Neuron (in vitro differentiated cells): ENCODE data around the gene CCDC183.
"Not testable (repeated sequence)": the region's sequence is repeated elsewhere in the genome, so short reads cannot be mapped to it uniquely, and the experiment has no call there.

Experiments used
- H2AFZ ChIP-seq: one replicate; pipeline ENCODE4 v1.6.1; 2013; ENCODE audit warnings: low read depth, mild to moderate bottlenecking, inconsistent platforms, low read length, moderate library complexity
- H3K27me3 ChIP-seq: one replicate; pipeline ENCODE4 v1.6.1; 2013; ENCODE audit warnings: low read length; ENCODE audit not compliant: insufficient read depth
- H3K36me3 ChIP-seq: one replicate; pipeline ENCODE4 v1.6.1; 2013; ENCODE audit warnings: low read length; ENCODE audit not compliant: insufficient read depth
- H3K4me1 ChIP-seq: one replicate; pipeline ENCODE4 v1.6.1; 2013; ENCODE audit warnings: low read length; ENCODE audit not compliant: insufficient read depth
- H3K4me3 ChIP-seq: 2 replicates; pipeline ENCODE4 v1.5.1; 2013; ENCODE audit warnings: mild to moderate bottlenecking, low read length, moderate library complexity
- H3K9me3 ChIP-seq: one replicate; pipeline ENCODE4 v1.6.1; 2013; ENCODE audit warnings: low read length

Gene CCDC183

GRCh38 chr9:136831002-136831719 is 35.0 kb downstream of the CCDC183 start:
- H3K36me3 ChIP-seq = peaks cover 77% of the 10 kb centered on the region
- no peak overlapping the region for H2AFZ ChIP-seq
- H3K9me3 ChIP-seq = no peaks in the 10 kb centered on the region
- no peaks in the 10 kb centered on the region for H3K4me1 ChIP-seq
- no peak overlapping the region for H3K4me3 ChIP-seq
- H3K27me3 ChIP-seq = no peaks in the 10 kb centered on the region

GRCh38 chr9:136831720-136832104 is 35.6 kb downstream of the CCDC183 start:
- Histone ChIP-seq H3K4me1 (no peaks in the 10 kb centered on the region), H3K36me3 (peaks cover 75% of the 10 kb centered on the region), H3K4me3 (no peak overlapping the region), H3K27me3 (no peaks in the 10 kb centered on the region), H3K9me3 (no peaks in the 10 kb centered on the region), H2AFZ (no peak overlapping the region)

- Histone ChIP-seq H3K4me1 (no peaks in the 10 kb centered on the region), H3K36me3 (peaks cover 68% of the 10 kb centered on the region), H2AFZ (no peak overlapping the region), H3K9me3 (no peaks in the 10 kb centered on the region), H3K4me3 (no peak overlapping the region), H3K27me3 (no peaks in the 10 kb centered on the region)
These were observed 36.4 kb downstream of the CCDC183 start for GRCh38 chr9:136832581-136832980.

GRCh38 chr9:136833381-136834048 is 37.4 kb downstream of the CCDC183 start:
- H3K27me3 ChIP-seq, H3K4me1 ChIP-seq, H2AFZ ChIP-seq, H3K9me3 ChIP-seq, H3K4me3 ChIP-seq: not testable (repeated sequence)
- H3K36me3 ChIP-seq = peaks cover 67% of the 10 kb centered on the region

- Histone ChIP-seq H3K4me1 (peaks cover 6% of the 10 kb centered on the region), H3K36me3 (peaks cover 63% of the 10 kb centered on the region), H3K4me3 (no peak overlapping the region), H2AFZ (no peak overlapping the region), H3K27me3 (no peaks in the 10 kb centered on the region), H3K9me3 (no peaks in the 10 kb centered on the region)
These were observed 39.2 kb downstream of the CCDC183 start for GRCh38 chr9:136835162-136835931.

GRCh38 chr9:136835932-136836904 is 40.1 kb downstream of the CCDC183 start:
- H2AFZ ChIP-seq = no peak overlapping the region
- H3K36me3 ChIP-seq = peaks cover 54% of the 10 kb centered on the region

GRCh38 chr9:136837146-136837855 is 41.2 kb downstream of the CCDC183 start:
- Histone ChIP-seq H2AFZ (no peak overlapping the region), H3K9me3 (no peaks in the 10 kb centered on the region), H3K36me3 (peaks cover 43% of the 10 kb centered on the region), H3K27me3 (no peaks in the 10 kb centered on the region), H3K4me3 (no peak overlapping the region), H3K4me1 (peaks cover 23% of the 10 kb centered on the region)

More at GRCh38 chr9:136835932-136836904, 40.1 kb downstream of the CCDC183 start:
- Histone ChIP-seq H3K9me3 (no peaks in the 10 kb centered on the region), H3K27me3 (no peaks in the 10 kb centered on the region), H3K4me1 (peaks cover 14% of the 10 kb centered on the region), H3K4me3 (no peak overlapping the region)

- not testable (repeated sequence) for H3K9me3 ChIP-seq, H3K4me3 ChIP-seq, H2AFZ ChIP-seq, H3K27me3 ChIP-seq
- peaks cover 38% of the 10 kb centered on the region for H3K36me3 ChIP-seq
- H3K4me1 ChIP-seq = peaks cover 26% of the 10 kb centered on the region
These were observed 41.7 kb downstream of the CCDC183 start for GRCh38 chr9:136837856-136838277.

GRCh38 chr9:136838314-136839228 is 42.4 kb downstream of the CCDC183 start:
- Histone ChIP-seq H3K27me3 (no peaks in the 10 kb centered on the region), H2AFZ (no peak overlapping the region), H3K4me1 (peaks cover 32% of the 10 kb centered on the region), H3K4me3 (no peak overlapping the region), H3K36me3 (peaks cover 37% of the 10 kb centered on the region), H3K9me3 (no peaks in the 10 kb centered on the region)

GRCh38 chr9:136839229-136840139 is 43.3 kb downstream of the CCDC183 start:
- no peak overlapping the region for H2AFZ ChIP-seq

More at GRCh38 chr9:136839229-136840139, 43.3 kb downstream of the CCDC183 start:
- peaks cover 33% of the 10 kb centered on the region for H3K36me3 ChIP-seq
- H3K4me3 ChIP-seq = no peak overlapping the region
- H3K27me3 ChIP-seq = no peaks in the 10 kb centered on the region
- H3K4me1 ChIP-seq = peaks cover 32% of the 10 kb centered on the region
- no peaks in the 10 kb centered on the region for H3K9me3 ChIP-seq
